Muscle layer of duodenum (tissue), 2 donors: Measurements from ENCODE around the gene TRAF3IP1.
"Not testable (repeated sequence)": the region's sequence is repeated elsewhere in the genome, so short reads cannot be mapped to it uniquely, and the experiment has no call there.

Source experiments
- H3K27ac ChIP-seq: one replicate; pipeline ENCODE4 v1.7.0; 2013; ENCODE audit warnings: mild to moderate bottlenecking, low read length
- H3K27me3 ChIP-seq: one replicate; pipeline ENCODE4 v1.7.0; 2013; ENCODE audit warnings: low read depth, mild to moderate bottlenecking, control low read depth, low read length
- H3K36me3 ChIP-seq, 2 donors: one replicate each; pipeline ENCODE4 v1.7.0; 2013; ENCODE audit warnings: low read length in 2 of 2, control low read depth in 1 of 2, mild to moderate bottlenecking in 1 of 2; ENCODE audit not compliant: insufficient read depth in 2 of 2, control insufficient read depth in 1 of 2
- H3K4me1 ChIP-seq, 2 donors: one replicate each; pipeline ENCODE4 v1.7.0; 2013; ENCODE audit warnings: low read length in 2 of 2, mild to moderate bottlenecking in 2 of 2, control low read depth in 1 of 2, moderate library complexity in 1 of 2; ENCODE audit not compliant: insufficient read depth in 2 of 2, control insufficient read depth in 1 of 2
- H3K4me3 ChIP-seq, 2 donors: one replicate each; pipeline ENCODE4 v1.7.0; 2013; ENCODE audit warnings: low read length in 2 of 2, low read depth in 1 of 2, mild to moderate bottlenecking in 1 of 2
- H3K9me3 ChIP-seq, 2 donors: one replicate each; pipeline ENCODE4 v1.7.0; 2013; ENCODE audit warnings: low read length in 2 of 2, control low read depth in 1 of 2, mild to moderate bottlenecking in 1 of 2; ENCODE audit not compliant: control insufficient read depth in 1 of 2
- donor health status: healthy.

TRAF3IP1 gene

GRCh38 chr2:238299803-238300202 is 20.5 kb upstream of the TRAF3IP1 start:
- H3K27ac ChIP-seq: no peak overlapping the region

GRCh38 chr2:238302087-238302486 is 18.2 kb upstream of the TRAF3IP1 start:
- no peaks in the 10 kb centered on the region for H3K36me3 ChIP-seq
- H3K4me1 ChIP-seq: peaks cover 0 to 4% of the 10 kb centered on the region in 2 donors
- H3K27me3 ChIP-seq: no peaks in the 10 kb centered on the region
- H3K4me3 ChIP-seq: no peak overlapping the region
- no peak overlapping the region for H3K27ac ChIP-seq
- no peaks in the 10 kb centered on the region for H3K9me3 ChIP-seq

More at GRCh38 chr2:238299803-238300202, 20.5 kb upstream of the TRAF3IP1 start:
- Histone ChIP-seq H3K9me3 (no peaks in the 10 kb centered on the region), H3K4me3 (no peak overlapping the region), H3K27me3 (no peaks in the 10 kb centered on the region), H3K4me1 (peaks cover 0 to 4% of the 10 kb centered on the region in 2 donors), H3K36me3 (no peaks in the 10 kb centered on the region)

- no peaks in the 10 kb centered on the region for H3K9me3 ChIP-seq
- H3K27me3 ChIP-seq: no peaks in the 10 kb centered on the region
- no peaks in the 10 kb centered on the region for H3K36me3 ChIP-seq
- no peak overlapping the region for H3K4me3 ChIP-seq
- H3K4me1 ChIP-seq: peaks cover 0 to 4% of the 10 kb centered on the region in 2 donors
- no peak overlapping the region for H3K27ac ChIP-seq
Measured at GRCh38 chr2:238302751-238303150, 17.6 kb upstream of the TRAF3IP1 start.

GRCh38 chr2:238304116-238304515 is 16.2 kb upstream of the TRAF3IP1 start:
- Histone ChIP-seq H3K27me3 (no peaks in the 10 kb centered on the region), H3K27ac (no peak overlapping the region), H3K9me3 (no peaks in the 10 kb centered on the region), H3K4me3 (no peak overlapping the region), H3K4me1 (peaks cover 0 to 4% of the 10 kb centered on the region in 2 donors), H3K36me3 (no peaks in the 10 kb centered on the region)

GRCh38 chr2:238305092-238305862 is 15.0 kb upstream of the TRAF3IP1 start:
- Histone ChIP-seq H3K9me3 (no peaks in the 10 kb centered on the region), H3K36me3 (no peaks in the 10 kb centered on the region), H3K27ac (no peak overlapping the region), H3K4me1 (no peaks in the 10 kb centered on the region), H3K27me3 (no peaks in the 10 kb centered on the region), H3K4me3 (no peak overlapping the region)

GRCh38 chr2:238305965-238306671 is 14.2 kb upstream of the TRAF3IP1 start:
- Histone ChIP-seq H3K4me1 (no peaks in the 10 kb centered on the region), H3K9me3 (no peaks in the 10 kb centered on the region), H3K4me3 (no peak overlapping the region), H3K27ac (peak overlapping the region; percentile 65), H3K27me3 (no peaks in the 10 kb centered on the region), H3K36me3 (no peaks in the 10 kb centered on the region)

- Histone ChIP-seq H3K27ac (no peak overlapping the region), H3K27me3 (no peaks in the 10 kb centered on the region), H3K4me3 (no peak overlapping the region), H3K36me3 (no peaks in the 10 kb centered on the region), H3K4me1 (no peaks in the 10 kb centered on the region), H3K9me3 (no peaks in the 10 kb centered on the region)
Measured at GRCh38 chr2:238306672-238306998, 13.7 kb upstream of the TRAF3IP1 start.

GRCh38 chr2:238308177-238308576 is 12.1 kb upstream of the TRAF3IP1 start:
- Histone ChIP-seq H3K27me3 (no peaks in the 10 kb centered on the region), H3K4me3 (no peak overlapping the region)

GRCh38 chr2:238310721-238311120 is 9.6 kb upstream of the TRAF3IP1 start:
- H3K27ac ChIP-seq, H3K9me3 ChIP-seq, H3K4me1 ChIP-seq, H3K4me3 ChIP-seq, H3K36me3 ChIP-seq, H3K27me3 ChIP-seq: not testable (repeated sequence)

More at GRCh38 chr2:238308177-238308576, 12.1 kb upstream of the TRAF3IP1 start:
- H3K4me1 ChIP-seq: no peaks in the 10 kb centered on the region
- H3K9me3 ChIP-seq: no peaks in the 10 kb centered on the region
- H3K27ac ChIP-seq: no peak overlapping the region
- H3K36me3 ChIP-seq: no peaks in the 10 kb centered on the region

- Histone ChIP-seq H3K27me3 (no peaks in the 10 kb centered on the region), H3K9me3 (no peaks in the 10 kb centered on the region), H3K4me1 (no peaks in the 10 kb centered on the region), H3K4me3 (no peak overlapping the region), H3K27ac (no peak overlapping the region), H3K36me3 (no peaks in the 10 kb centered on the region)
Measured at GRCh38 chr2:238313289-238313990, 6.9 kb upstream of the TRAF3IP1 start.

- Histone ChIP-seq H3K4me3 (no peak overlapping the region), H3K4me1 (no peaks in the 10 kb centered on the region), H3K9me3 (no peaks in the 10 kb centered on the region), H3K27ac (no peak overlapping the region), H3K36me3 (no peaks in the 10 kb centered on the region), H3K27me3 (no peaks in the 10 kb centered on the region)
Measured at GRCh38 chr2:238313991-238314350, 6.3 kb upstream of the TRAF3IP1 start.
